Smooth muscle cell (in vitro differentiated cells): ENCODE results near the gene NFKBIZ. TPM values are rescaled to one million over a fixed set of nuclear protein-coding genes. Genes with fewer than 3 reads are reported as not detected.
A peak's percentile ranks its signal among the peaks of the same experiment; 100 is the strongest.
"Not testable (repeated sequence)": the region's sequence is repeated elsewhere in the genome, so short reads cannot be mapped to it uniquely, and the experiment has no call there.

Experiments used
- DNase-seq: peaks from one replicate; lab custom pipeline; 2025; ENCODE audit not compliant: unreplicated experiment; lab: John Stamatoyannopoulos, UW
- H2AFZ ChIP-seq: fragments of 200-600 bp; sonication (generic); 2 replicates; pipeline ENCODE4 v1.6.0; 2016; ENCODE audit warnings: antibody characterized with exemption, low read depth, mild to moderate bottlenecking
- H3F3A ChIP-seq: fragments of 200-600 bp; sonication (generic); 2 replicates; pipeline ENCODE4 v1.6.0; 2017; ENCODE audit warnings: antibody characterized with exemption, low read depth
- H3K27ac ChIP-seq: fragments of 200-600 bp; sonication (generic); 2 replicates; pipeline ENCODE4 v1.5.1; 2016; ENCODE audit warnings: low read depth, mild to moderate bottlenecking
- H3K27me3 ChIP-seq: fragments of 200-600 bp; sonication (generic); 2 replicates; pipeline ENCODE4 v1.6.1; 2016; ENCODE audit warnings: low read depth, mild to moderate bottlenecking
- H3K36me3 ChIP-seq: fragments of 200-600 bp; sonication (generic); 2 replicates; pipeline ENCODE4 v1.5.1; 2016; ENCODE audit warnings: low read depth
- H3K4me1 ChIP-seq: fragments of 200-600 bp; sonication (generic); 2 replicates; pipeline ENCODE4 v1.5.1; 2016; ENCODE audit warnings: low read depth
- H3K4me2 ChIP-seq: fragments of 200-600 bp; sonication (generic); 2 replicates; pipeline ENCODE4 v1.6.0; 2016; ENCODE audit warnings: mild to moderate bottlenecking
- H3K4me3 ChIP-seq: fragments of 200-600 bp; sonication (generic); 2 replicates; pipeline ENCODE4 v1.5.1; 2016; ENCODE audit warnings: mild to moderate bottlenecking
- H3K79me2 ChIP-seq: fragments of 200-600 bp; sonication (generic); 2 replicates; pipeline ENCODE4 v1.6.0; 2016; ENCODE audit warnings: low read depth, mild to moderate bottlenecking
- H3K9ac ChIP-seq: fragments of 200-600 bp; sonication (generic); 2 replicates; pipeline ENCODE4 v1.6.0; 2016; ENCODE audit warnings: low read depth
- H3K9me3 ChIP-seq: fragments of 200-600 bp; sonication (generic); replicated peaks from 2 replicates; pipeline ENCODE4 v1.5.1; 2016; ENCODE audit warnings: low read depth
- H4K20me1 ChIP-seq: fragments of 200-600 bp; sonication (generic); 2 replicates; pipeline ENCODE4 v1.6.0; 2016; ENCODE audit warnings: low read depth
- WGBS: methylation state at CpG from one replicate; pipeline ENCODE4 v1.1.7; 2016; ENCODE audit warnings: low lambda C conversion rate; 5-methylcytosine and 5-hydroxymethylcytosine counted together
- polyA plus RNA-seq: library from polyadenylated mRNA; unstranded; fragments of >200 nt; fragmentation: Nextera tagmentation; extraction: Ambion mirVana; gene quantifications from 2 replicates; pipeline ENCODE4 v1.2.1, GENCODE V29; 2016
- total RNA-seq: library from RNA; depleted of rRNA; stranded (reverse); fragments of >200 nt; gene quantifications from 2 replicates; pipeline ENCODE4 v1.2.3, GENCODE V29; 2014
- TF ChIP-seq, protein P1 (sequence below): fragments of 200-600 bp; sonication (generic); IDR thresholded peaks from 2 replicates; pipeline ENCODE4 v1.5.1; 2017; ENCODE audit warnings: borderline replicate concordance, mild to moderate bottlenecking, antibody characterized with exemption; ENCODE audit not compliant: insufficient read depth, poor library complexity, severe bottlenecking

NFKBIZ gene
- total and polyA plus RNA-seq, 2 experiments from 2014 or later: 236 to 306 TPM

DNA sequence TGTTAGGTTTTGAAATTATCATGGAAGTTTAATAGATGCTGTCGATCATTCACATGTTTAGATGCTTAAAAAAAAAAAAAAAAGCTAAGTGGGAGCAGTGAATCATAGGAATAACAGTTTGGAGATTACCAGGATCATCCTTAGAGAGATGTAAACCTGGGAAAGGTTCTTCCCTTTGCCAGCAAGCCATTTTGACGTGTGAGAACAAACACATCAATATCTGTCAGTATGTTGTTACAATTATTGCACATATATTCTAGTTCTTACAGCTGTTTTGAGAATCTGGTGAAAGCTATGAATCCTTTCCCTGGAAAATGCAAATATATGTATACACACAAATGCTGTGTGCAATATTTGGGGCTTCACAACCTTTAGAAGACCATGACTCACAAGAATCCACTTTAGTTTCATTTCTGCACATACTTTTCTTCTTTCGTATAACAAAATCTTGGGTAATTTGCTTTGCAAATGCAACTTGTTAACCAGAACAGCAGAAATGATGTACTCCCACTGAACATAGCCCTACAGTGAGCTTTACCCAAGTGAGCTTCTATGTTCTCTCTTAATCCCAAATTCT, 12.0 kb downstream of the NFKBIZ start:
- H3K27me3 ChIP-seq: no peaks in the 10 kb centered on the region
- H3K4me2 ChIP-seq: no peak overlapping the region
- peaks cover 5% of the 10 kb centered on the region for H3K79me2 ChIP-seq
- H3K9ac ChIP-seq: no peak overlapping the region
- H3K9me3 ChIP-seq: no peaks in the 10 kb centered on the region
- H2AFZ ChIP-seq: no peak overlapping the region
- WGBS: 64% methylated on average over 3 of the region's 3 CpGs
- H3K27ac ChIP-seq: peak overlapping the region; percentile 53
- no peak overlapping the region for H3K4me3 ChIP-seq
- peaks cover 59% of the 10 kb centered on the region for H4K20me1 ChIP-seq
- peaks cover 58% of the 10 kb centered on the region for H3F3A ChIP-seq
- H3K36me3 ChIP-seq: peaks cover 34% of the 10 kb centered on the region
- no peak for DNase-seq
- TF ChIP-seq, protein P1, sequence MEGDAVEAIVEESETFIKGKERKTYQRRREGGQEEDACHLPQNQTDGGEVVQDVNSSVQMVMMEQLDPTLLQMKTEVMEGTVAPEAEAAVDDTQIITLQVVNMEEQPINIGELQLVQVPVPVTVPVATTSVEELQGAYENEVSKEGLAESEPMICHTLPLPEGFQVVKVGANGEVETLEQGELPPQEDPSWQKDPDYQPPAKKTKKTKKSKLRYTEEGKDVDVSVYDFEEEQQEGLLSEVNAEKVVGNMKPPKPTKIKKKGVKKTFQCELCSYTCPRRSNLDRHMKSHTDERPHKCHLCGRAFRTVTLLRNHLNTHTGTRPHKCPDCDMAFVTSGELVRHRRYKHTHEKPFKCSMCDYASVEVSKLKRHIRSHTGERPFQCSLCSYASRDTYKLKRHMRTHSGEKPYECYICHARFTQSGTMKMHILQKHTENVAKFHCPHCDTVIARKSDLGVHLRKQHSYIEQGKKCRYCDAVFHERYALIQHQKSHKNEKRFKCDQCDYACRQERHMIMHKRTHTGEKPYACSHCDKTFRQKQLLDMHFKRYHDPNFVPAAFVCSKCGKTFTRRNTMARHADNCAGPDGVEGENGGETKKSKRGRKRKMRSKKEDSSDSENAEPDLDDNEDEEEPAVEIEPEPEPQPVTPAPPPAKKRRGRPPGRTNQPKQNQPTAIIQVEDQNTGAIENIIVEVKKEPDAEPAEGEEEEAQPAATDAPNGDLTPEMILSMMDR: no peak
- H3K4me1 ChIP-seq: no peaks in the 10 kb centered on the region

DNA sequence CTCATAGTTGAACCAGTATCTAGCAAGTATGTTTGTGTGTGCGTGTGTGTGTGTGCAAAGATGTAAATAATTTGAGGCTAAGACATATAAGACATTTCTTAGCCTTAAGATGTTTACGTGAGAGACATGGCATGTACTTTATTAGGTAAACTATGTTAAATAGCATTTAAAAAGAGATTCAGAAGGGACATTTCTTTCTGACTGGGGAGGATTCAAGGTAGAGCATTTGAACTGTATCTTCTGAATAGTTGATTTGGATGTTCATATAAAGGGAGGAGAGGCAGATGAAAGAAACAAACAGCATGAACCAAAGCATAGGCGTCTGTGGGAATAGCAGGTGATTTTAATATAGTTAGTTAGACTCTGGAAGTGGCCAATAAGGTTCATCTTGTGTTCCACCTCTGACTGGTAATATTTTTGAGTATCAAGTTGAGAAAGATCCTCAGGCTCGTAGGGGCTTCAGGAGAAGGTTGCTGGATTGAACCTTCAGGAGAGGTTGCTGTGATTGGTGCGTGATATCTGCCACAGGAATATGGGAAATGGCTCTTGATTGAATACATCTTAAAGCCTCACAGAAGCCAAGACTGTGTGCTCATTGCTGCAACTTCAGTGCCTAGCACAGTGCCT, 12.6 kb downstream of the NFKBIZ start:
- peak overlapping the region; percentile 53 for H3K27ac ChIP-seq
- no peak for DNase-seq
- no peaks in the 10 kb centered on the region for H3K4me1 ChIP-seq
- peaks cover 28% of the 10 kb centered on the region for H3K36me3 ChIP-seq
- H3F3A ChIP-seq: peaks cover 52% of the 10 kb centered on the region
- peaks cover 53% of the 10 kb centered on the region for H4K20me1 ChIP-seq
- no peak overlapping the region for H2AFZ ChIP-seq
- 79% methylated on average over 5 of the region's 5 CpGs for WGBS
- no peaks in the 10 kb centered on the region for H3K27me3 ChIP-seq
- no peak overlapping the region for H3K4me2 ChIP-seq
- H3K79me2 ChIP-seq: peaks cover 5% of the 10 kb centered on the region
- no peak overlapping the region for H3K9ac ChIP-seq
- TF ChIP-seq, protein P1: no peak
- H3K9me3 ChIP-seq: no peaks in the 10 kb centered on the region
- H3K4me3 ChIP-seq: no peak overlapping the region

DNA sequence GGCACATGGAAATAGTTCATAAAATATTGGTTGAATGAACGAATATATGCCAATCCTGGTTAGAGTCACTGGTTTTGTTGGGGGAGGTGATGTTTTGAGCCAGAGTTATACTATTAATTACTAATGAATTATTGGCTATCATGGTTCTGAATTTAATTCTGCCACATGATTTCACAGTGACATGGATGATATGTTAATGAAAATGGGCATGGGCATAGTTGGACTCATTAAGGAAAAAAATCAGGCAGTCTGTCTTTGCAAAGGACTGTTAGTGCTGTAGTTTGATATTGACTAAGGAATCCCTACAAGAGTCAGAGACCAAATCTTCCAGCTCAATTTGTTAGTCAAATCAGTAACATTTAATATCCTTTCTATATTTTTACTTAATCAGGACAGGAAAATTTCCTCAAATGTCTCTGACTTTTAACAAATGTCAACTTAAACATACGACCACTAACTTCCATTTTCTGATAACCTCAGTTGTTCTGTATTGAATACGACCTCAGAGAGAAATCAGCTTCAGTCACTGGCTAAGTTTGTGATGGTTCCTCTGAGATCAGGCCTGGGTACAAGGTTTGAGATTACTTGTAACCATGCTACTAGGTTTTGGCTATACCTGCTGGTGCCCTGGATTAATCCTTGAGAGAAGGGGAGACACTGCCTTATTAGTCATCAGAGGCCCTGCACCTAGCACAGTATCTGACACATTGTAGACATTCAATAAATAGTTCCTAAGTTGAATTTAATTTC, 13.3 kb downstream of the NFKBIZ start:
- Histone ChIP-seq H2AFZ (no peak overlapping the region), H3K79me2 (peaks cover under 1% of the 10 kb centered on the region), H3K27ac (peak overlapping the region; percentile 53), H3K4me2 (no peak overlapping the region), H3K9me3 (no peaks in the 10 kb centered on the region), H3K9ac (no peak overlapping the region), H3K36me3 (peaks cover 22% of the 10 kb centered on the region), H3K27me3 (no peaks in the 10 kb centered on the region), H3K4me3 (no peak overlapping the region), H3F3A (peaks cover 47% of the 10 kb centered on the region), H3K4me1 (no peaks in the 10 kb centered on the region), H4K20me1 (peaks cover 46% of the 10 kb centered on the region)
- no peak for DNase-seq
- TF ChIP-seq, protein P1: no peak
- 92% methylated on average over 3 of the region's 3 CpGs for WGBS

DNA sequence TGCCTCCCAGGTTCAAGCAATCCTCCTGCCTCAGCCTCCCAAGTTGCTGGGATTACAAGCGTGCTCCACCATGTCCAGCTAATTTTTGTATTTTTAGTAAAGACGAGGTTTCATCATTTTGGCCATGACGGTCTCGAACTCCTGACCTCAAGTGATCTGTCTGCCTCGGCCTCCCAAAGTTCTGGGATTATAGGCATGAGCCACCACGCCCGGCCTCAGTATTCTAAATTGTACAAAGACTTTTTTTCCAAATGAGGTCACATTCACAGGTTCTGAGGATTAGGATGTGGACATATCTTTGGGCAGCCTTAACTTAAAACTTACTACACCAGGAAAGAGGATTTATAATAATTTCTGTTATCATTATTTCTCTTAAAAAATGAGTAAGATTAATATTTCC, 15.6 kb downstream of the NFKBIZ start:
- not testable (repeated sequence) for H3K4me2 ChIP-seq, H3K9me3 ChIP-seq, H3K27ac ChIP-seq, H3K9ac ChIP-seq, H3K4me1 ChIP-seq, H3K79me2 ChIP-seq, H3K4me3 ChIP-seq, H3K36me3 ChIP-seq, DNase-seq, H2AFZ ChIP-seq, H3K27me3 ChIP-seq
- H4K20me1 ChIP-seq: peaks cover 22% of the 10 kb centered on the region
- peaks cover 23% of the 10 kb centered on the region for H3F3A ChIP-seq
- WGBS: 98% methylated on average over 7 of the region's 7 CpGs
